Ishikawa (cell line): ENCODE results near the gene ZBTB16.

Experiments used
- CEBPB ChIP-seq: IDR thresholded peaks from 2 replicates; pipeline ENCODE4 v1.6.1; 2012
- CREB1 ChIP-seq: IDR thresholded peaks from 2 replicates; pipeline ENCODE4 v1.6.1; 2012; ENCODE audit warnings: low read depth
- EGR1 ChIP-seq: IDR thresholded peaks from 2 replicates; pipeline ENCODE4 v1.6.1; 2012
- EP300 ChIP-seq: IDR thresholded peaks from 2 replicates; pipeline ENCODE4 v1.6.1; 2012; ENCODE audit warnings: borderline replicate concordance
- FOXM1 ChIP-seq: IDR thresholded peaks from 2 replicates; pipeline ENCODE4 v1.6.1; 2012; ENCODE audit warnings: low read depth, borderline replicate concordance
- NFIC ChIP-seq: IDR thresholded peaks from 2 replicates; pipeline ENCODE4 v1.6.1; 2012
- RAD21 ChIP-seq: IDR thresholded peaks from 2 replicates; pipeline ENCODE4 v1.6.1; 2012; ENCODE audit warnings: low read depth
- REST ChIP-seq: IDR thresholded peaks from 2 replicates; pipeline ENCODE4 v1.6.1; 2012; ENCODE audit warnings: low read depth, mild to moderate bottlenecking
- TAF1 ChIP-seq: IDR thresholded peaks from 2 replicates; pipeline ENCODE4 v1.6.1; 2012; ENCODE audit warnings: low read depth, mild to moderate bottlenecking
- TCF12 ChIP-seq: IDR thresholded peaks from 2 replicates; pipeline ENCODE4 v1.6.1; 2012; ENCODE audit warnings: low read depth
- TEAD4 ChIP-seq: IDR thresholded peaks from 2 replicates; pipeline ENCODE4 v1.6.1; 2012
- USF1 ChIP-seq: IDR thresholded peaks from 2 replicates; pipeline ENCODE4 v1.6.1; 2012
- YY1 ChIP-seq: IDR thresholded peaks from 2 replicates; pipeline ENCODE4 v1.6.1; 2012; ENCODE audit warnings: low read depth
- ZBTB7A ChIP-seq: IDR thresholded peaks from 2 replicates; pipeline ENCODE4 v1.6.1; 2012; ENCODE audit warnings: low read depth
- TF ChIP-seq, protein P1 (sequence below): IDR thresholded peaks from 2 replicates; pipeline ENCODE4 v1.6.1; 2012

ZBTB16 gene

GRCh38 chr11:114202011-114202609 is 142.6 kb downstream of the ZBTB16 start:
- no peak for TF ChIP-seq TCF12
- TF ChIP-seq FOXM1, result no peak
- TF ChIP-seq NFIC, result no peak
- TF ChIP-seq, protein P1, sequence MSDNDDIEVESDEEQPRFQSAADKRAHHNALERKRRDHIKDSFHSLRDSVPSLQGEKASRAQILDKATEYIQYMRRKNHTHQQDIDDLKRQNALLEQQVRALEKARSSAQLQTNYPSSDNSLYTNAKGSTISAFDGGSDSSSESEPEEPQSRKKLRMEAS, result no peak
- no peak for TF ChIP-seq TEAD4

DNA sequence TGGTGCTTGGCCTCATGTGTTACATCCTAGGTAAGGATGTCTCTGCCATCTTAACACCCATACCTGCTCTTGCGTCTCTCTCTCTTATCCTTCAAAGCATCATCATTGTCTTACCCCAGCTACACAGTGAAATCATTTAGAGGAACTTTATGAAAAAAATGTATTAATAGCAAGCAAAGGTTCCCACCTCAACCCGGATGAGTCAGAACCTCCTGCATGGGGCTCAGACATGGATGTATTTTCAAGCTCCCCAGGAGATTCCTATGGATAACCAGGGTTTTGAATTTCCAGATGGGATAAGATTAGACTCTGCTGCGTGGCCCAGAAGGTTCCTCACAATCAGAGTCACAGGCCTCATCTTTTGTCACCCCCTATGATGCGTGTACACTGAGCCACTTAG is 147.6 kb downstream of the ZBTB16 start:
- TF ChIP-seq TAF1 (no peak), CEBPB (no peak), NFIC (no peak), YY1 (no peak), EP300 (no peak), TEAD4 (no peak), USF1 (no peak), EGR1 (no peak), TCF12 (no peak), FOXM1 (no peak)

DNA sequence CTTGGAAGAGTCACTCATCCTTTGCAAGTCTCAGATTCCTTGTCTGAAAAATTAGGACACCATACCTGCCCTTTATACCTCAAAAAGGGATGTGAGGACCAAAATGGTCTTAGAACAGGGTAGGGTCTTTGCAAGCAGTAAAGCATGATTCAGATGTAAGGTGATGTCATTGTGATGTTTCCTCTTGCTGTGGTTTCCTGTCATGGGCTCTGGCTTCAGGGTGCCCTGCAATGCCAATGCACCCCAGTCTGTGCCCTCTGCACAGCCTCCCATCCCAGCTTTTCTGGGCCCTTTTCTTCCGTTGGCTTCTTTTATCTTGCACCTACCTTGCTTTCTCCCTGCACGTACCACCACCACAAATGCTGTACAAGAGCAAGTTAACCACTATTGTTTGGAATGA is 148.9 kb downstream of the ZBTB16 start:
- TF ChIP-seq, protein P1, result no peak
- TF ChIP-seq TCF12 (no peak), REST (no peak), YY1 (no peak), FOXM1 (no peak), TAF1 (no peak), TEAD4 (no peak), RAD21 (no peak), CREB1 (no peak), USF1 (no peak), NFIC (no peak), EGR1 (no peak), ZBTB7A (no peak), EP300 (no peak), CEBPB (no peak)

- no peak for TF ChIP-seq FOXM1
- no peak for TF ChIP-seq TAF1
- TF ChIP-seq CEBPB, result no peak
- TF ChIP-seq YY1, result no peak
- TF ChIP-seq EGR1, result no peak
- TF ChIP-seq TCF12, result no peak
- TF ChIP-seq CREB1, result no peak
- TF ChIP-seq TEAD4, result no peak
- TF ChIP-seq EP300, result no peak
- TF ChIP-seq USF1, result no peak
- no peak for TF ChIP-seq ZBTB7A
- TF ChIP-seq, protein P1, result no peak
- no peak for TF ChIP-seq RAD21
- TF ChIP-seq NFIC, result no peak
- TF ChIP-seq REST, result no peak
Observed at GRCh38 chr11:114209343-114209742, 149.8 kb downstream of the ZBTB16 start.

GRCh38 chr11:114209904-114210303 is 150.4 kb downstream of the ZBTB16 start:
- TF ChIP-seq EP300, result no peak
- no peak for TF ChIP-seq YY1
- TF ChIP-seq REST, result no peak
- TF ChIP-seq, protein P1, result no peak
- TF ChIP-seq TEAD4, result no peak
- TF ChIP-seq TCF12, result no peak
- TF ChIP-seq CEBPB, result no peak
